ENCODE data around the gene ARPC5.

- TF ChIP-seq CTCF (IDR thresholded peaks at IDR 0.05), result no peak
- no peak for TF ChIP-seq EZH2 (IDR thresholded peaks at IDR 0.05; ENCODE audit: borderline replicate concordance, insufficient read depth, low read depth, low read length, poor library complexity, severe bottlenecking)
Measured at GRCh38 chr1:183640193-183640592, 4.6 kb upstream of the ARPC5 start.
